Endothelial cell of hepatic sinusoid (primary cell): Measurements from ENCODE around the gene CEP85.

Experiments used
- in situ Hi-C: cut with HindIII; loops from 2 replicates; pipeline ENCODE4 v1.10.0; 2017; ENCODE audit warnings: low sequenced_read_pairs

The CEP85 gene

DNA sequence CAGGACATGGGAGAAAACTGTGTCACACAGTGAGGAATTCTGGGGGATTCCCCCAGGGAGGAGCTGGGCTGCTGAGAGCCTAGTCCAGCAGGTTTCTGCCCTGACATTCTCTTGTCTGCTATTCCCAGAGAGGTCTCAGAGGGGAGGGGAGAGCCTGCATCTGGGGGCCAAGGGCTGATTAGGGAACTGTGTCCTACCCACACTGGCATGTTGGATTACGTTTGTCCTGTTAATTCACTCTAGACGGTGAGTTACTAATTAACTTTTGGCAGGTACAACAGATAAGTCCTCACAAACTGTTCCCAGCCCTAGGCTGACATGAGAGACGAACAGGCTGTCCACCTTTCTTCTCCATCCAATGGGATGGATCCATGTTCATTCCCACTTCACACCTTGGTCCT lies 43.3 kb downstream of the CEP85 start:
- in situ Hi-C loops: no loop called here

DNA sequence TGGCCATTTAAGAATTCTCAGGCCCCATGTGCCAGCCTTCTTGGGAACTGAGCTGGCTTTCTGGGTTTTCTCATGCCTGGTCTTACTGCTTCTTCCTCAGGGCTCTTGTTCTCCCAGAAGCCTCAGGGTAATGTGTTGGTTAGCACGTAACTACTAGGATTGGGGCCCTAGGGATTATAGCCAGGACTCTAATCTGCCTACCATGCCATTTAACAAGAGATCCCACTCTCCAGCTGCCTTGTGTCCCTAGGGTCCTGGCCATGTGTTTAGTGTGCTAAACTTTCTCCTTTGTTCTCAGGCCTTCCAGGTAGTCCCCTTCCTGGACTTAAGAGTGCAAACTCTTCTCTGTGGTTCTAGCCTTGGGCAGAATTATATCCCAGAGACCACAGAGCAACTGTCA lies 43.7 kb downstream of the CEP85 start:
- in situ Hi-C loops: no loop called here

DNA sequence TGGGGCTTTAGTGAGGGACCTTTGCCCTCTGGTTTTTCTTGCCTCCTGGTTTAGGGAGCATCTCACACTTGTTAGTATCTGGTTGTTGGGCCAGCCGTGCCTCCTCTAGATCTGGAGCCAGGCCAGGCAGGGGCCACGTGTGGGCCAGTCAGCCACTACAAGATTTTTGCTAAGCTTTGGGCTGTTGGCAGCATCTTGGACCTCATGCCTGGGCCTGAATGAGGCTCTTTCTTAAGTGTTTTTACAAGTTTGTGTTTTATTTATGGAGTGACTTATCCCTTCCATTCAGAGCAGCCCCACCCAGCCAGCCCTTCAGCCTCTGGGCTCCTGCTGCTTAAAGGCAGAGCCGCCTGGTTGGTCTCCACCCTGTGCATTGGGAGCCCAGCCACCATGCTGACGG lies 44.3 kb downstream of the CEP85 start:
- in situ Hi-C loops: no loop called here

DNA sequence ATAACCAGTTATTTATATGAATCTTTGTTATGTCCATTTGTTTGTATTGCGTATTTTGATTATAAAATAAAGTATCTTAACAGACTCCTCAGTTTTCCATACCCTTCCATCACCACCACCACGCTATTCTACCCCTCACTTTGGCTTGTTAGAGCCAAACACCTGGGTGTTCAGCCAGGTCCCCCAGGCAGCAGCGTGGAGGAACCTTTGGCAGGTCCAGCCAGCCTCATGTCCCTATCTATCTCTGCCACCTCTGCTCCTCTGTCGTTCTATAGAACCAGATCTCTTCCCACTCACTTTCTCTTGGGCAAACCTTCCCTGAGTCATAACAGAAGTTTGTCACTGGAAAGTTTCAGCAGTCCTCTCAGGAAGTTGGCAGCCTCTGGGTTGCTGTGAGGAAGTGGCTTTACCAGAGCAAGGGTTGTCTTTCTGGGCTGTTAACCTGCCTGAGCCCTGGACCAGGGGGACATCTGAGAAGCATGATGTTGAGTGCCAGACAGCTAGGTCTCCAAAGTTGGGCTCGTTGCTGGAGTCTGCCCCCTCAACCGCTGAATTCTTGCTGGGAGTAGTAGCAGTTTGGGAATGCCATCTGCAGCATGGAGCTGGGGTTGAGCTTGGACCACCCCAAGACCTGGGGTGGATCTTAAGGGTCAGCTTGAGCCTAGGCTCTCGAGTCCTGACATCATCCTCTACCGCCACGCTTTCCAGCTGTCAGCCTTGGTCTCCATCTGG lies 44.9 kb downstream of the CEP85 start:
- in situ Hi-C loops: no loop called here

GRCh38 chr1:26279456-26280332 lies 45.7 kb downstream of the CEP85 start, which contains the start of gene SH3BGRL3:
Gene SH3BGRL3, plus strand, starts transcription at chr1:26280086. Its CDS starts 70 bp downstream, at chr1:26280156.
- in situ Hi-C loops: no loop called here

DNA sequence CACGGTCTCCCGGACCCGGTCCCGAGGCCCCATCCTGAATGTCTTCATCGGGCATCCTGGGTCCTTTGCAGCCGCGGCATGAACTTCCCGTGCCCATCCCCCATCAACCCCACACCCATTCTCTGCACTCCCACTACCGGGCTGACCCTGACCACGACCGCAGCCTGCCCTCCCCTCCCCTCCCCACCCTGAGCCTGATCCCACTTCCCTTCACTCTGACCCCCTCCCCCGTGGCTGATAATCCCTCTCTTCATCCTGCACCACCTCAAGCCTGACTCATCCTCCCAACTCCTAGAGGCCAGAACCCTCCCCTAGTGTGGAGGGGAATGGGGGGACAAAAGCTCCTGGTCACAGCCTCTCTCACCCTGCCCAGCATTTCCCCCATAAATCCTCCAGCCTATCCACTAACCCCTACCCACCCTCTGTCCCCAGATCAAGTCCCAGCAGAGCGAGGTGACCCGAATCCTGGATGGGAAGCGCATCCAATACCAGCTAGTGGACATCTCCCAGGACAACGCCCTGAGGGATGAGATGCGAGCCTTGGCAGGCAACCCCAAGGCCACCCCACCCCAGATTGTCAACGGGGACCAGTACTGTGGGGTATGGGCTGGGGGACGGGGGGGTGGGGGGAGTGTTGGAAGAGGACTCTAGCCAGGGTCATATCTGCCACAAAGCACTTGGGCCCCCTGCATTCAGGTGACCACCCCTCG lies 46.5 kb downstream of the CEP85 start:
- in situ Hi-C loops: no loop called here

GRCh38 chr1:26281091-26281958 lies 47.3 kb downstream of the CEP85 start:
- in situ Hi-C loops: no loop called here

GRCh38 chr1:26281971-26282370 lies 48.0 kb downstream of the CEP85 start:
- in situ Hi-C loops: no loop called here

DNA sequence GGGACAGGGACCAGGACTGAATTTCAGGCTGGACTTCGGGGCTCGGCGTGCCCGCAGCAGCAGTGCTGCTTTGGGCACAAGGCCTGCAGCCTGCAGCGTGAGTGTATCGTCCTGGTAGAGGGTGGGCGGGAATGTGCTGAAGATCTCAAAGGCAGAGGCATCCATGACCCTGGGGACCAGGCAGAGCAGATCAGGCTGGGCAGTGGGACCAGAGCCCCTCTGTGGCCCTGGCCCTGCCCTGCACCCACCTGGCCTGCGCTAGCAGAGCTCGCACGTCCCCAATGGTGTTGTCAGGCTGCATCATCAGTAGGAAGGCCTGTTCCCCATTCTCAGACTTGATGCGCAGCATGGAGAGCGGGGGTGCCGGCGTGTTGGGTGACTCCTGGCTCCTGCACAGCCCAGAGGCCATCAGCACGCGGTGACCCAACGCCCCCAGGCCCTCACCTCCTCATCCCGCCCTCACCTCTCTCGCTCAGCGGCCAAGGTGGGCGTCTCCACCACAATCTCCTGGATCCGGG lies 48.5 kb downstream of the CEP85 start:
- in situ Hi-C loops: no loop called here

DNA sequence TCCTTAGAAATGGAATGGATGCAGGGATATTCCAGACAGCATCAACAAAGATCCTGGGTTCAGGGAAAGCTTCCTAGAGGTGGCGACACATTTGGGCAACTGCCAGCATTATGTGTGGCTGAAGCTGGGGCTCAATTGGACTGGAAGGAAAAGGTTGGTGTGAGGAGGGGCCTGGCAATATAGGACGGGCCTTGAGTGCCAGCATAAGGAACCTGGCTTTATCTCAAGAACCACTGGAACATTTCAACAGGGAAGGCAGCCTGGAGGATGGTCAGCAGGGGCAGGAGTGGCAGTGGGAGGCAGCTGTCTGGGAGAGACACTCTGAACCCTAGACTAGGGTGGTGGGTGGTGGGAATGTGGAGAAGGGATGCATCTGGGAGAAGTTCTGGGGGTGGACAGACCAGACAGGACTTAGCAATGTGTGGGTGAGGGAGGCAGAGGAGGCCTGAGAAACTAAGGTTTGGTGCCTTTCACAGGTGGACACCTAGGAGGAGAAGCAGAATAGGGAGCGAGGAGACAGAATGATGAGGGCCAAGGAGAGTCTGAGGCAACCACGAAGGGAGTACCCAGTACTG lies 49.4 kb downstream of the CEP85 start:
- in situ Hi-C loops: no loop called here

- in situ Hi-C loops: no loop called here
These were observed 50.0 kb downstream of the CEP85 start for GRCh38 chr1:26283871-26284596.

GRCh38 chr1:26284597-26285347 lies 50.8 kb downstream of the CEP85 start:
- in situ Hi-C loops: no loop called here

DNA sequence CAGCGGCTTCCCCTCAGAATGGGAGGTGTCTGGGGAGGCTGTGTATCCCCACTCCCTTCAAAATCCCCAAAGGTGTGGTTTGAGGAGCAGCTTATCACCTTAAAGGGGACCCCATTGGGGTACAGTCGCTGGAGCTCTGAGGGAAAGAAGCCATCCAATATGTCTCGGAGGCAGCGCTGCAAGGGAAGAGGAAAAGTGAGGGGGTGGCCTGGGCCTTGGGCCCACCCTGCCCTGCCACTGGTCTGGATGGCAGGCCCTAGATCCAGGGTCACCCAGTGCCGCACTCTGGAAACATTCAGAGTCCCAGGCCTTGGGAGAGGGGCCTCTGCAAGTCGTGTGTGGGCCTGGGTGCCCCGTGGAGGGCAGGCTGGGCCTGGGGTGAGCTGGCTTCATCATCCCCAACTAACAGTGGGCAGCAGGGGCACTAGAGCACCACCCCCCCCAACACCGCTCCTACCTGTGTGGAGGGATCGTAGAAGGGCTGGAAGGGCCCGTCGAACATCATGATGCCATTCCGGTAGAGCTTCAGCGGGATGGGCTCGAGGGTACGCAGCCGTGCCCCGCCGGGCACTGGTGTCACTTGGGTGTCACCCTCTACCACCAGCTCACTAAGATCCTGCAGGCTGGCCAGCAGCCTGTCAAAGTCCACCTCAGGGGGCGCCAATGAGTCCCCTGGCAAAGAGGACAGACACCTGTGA lies 51.5 kb downstream of the CEP85 start:
- in situ Hi-C loops: no loop called here

- in situ Hi-C loops: no loop called here
These were observed 52.0 kb downstream of the CEP85 start for GRCh38 chr1:26286064-26286416.

DNA sequence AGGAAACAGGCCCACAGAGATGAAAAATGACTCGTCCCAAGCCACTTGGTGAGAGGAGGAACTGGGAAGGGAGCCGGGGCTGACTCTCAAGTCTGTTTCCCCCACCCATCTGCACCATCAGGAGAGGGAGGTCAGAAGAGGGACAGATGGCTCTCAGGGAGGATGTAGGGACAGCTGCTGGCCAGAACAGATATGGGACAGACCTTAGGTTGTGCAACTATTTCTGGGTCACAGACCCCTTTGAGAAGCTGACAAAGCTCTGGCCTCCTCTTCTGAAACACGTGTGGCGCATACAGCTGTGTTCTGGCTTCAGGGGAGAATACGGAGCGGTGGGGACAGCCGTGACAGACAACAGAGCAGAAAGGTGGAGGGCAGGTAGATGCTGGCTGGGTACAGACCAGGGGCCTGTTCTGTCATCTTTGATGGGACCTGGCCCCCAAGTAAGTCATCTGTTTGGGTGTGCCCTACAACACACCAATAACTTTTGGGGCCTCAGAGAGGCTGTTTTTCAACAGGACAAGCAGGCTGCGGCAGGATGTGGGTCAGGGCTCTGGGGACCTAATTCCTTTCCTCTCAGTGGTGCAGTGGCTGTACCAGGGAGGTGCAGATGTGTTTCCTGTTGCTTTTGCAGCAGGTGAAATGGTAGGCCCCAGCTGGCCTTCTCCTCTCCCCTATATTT lies 53.2 kb downstream of the CEP85 start:
- in situ Hi-C loops: no loop called here

DNA sequence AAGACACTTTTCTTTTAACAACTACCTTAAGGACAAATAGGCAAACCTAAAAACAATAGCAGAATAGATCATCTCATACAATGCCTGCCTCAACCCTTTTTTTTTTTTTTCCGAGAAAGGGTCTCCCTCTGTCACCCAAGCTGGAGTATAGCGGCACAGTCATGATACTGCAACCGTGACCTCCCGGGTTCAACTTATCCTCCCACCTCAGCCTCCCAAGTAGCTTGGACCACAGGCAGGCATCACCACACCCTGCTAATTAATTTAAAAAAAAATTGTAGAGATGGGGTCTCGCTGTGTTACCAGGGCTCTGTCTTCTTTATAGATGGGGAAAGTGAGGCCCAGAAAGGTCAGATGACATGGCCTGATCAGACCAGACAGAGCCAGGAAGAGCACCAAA lies 53.8 kb downstream of the CEP85 start:
- in situ Hi-C loops: no loop called here

- in situ Hi-C loops: no loop called here
These were observed 54.4 kb downstream of the CEP85 start for GRCh38 chr1:26288311-26288941.
